Left lung (tissue), 10 donors: ENCODE results near the gene IQCB1. TPM values are rescaled to one million over a fixed set of nuclear protein-coding genes. Genes with fewer than 3 reads are reported as not detected.
"Not testable (repeated sequence)": the region's sequence is repeated elsewhere in the genome, so short reads cannot be mapped to it uniquely, and the experiment has no call there.

Experiments
- ATAC-seq: fragments of 200-7000 bp; cut with Tn5 transposase; one replicate; pipeline ENCODE4 v1.9.1; 2020; ENCODE audit warnings: moderate library complexity
- DNase-seq, 4 donors: peaks; one replicate each; pipeline ENCODE4 v3.0.0-alpha.2; 2013 to 2020
- H3K27ac ChIP-seq, 2 donors: fragments of 200-600 bp; sonication (generic) in 1 of 2; one replicate each; pipeline versions ENCODE4 v1.5.0 to v1.8.0; 2020 to 2021
- H3K27me3 ChIP-seq, 2 donors: fragments of 200-600 bp; sonication (generic) in 1 of 2; one replicate each; pipeline versions ENCODE4 v1.5.0 to v1.8.0; 2020 to 2021
- H3K36me3 ChIP-seq, 2 donors: fragments of 200-600 bp; sonication (generic) in 1 of 2; one replicate each; pipeline versions ENCODE4 v1.5.0 to v1.8.0; 2020 to 2021
- H3K4me1 ChIP-seq, 2 donors: fragments of 200-600 bp; one replicate each; pipeline ENCODE4 v1.8.0; 2021
- H3K4me3 ChIP-seq, 2 donors: fragments of 200-600 bp; sonication (generic) in 1 of 2; one replicate each; pipeline versions ENCODE4 v1.5.0 to v1.8.0; 2020 to 2021; ENCODE audit warnings: mild to moderate bottlenecking in 1 of 2
- H3K9me3 ChIP-seq, 2 donors: fragments of 200-600 bp; sonication (generic) in 1 of 2; one replicate each; pipeline versions ENCODE4 v1.5.0 to v1.8.0; 2020 to 2021
- CTCF ChIP-seq, 2 donors: fragments of 200-600 bp; sonication (generic) in 1 of 2; IDR thresholded peaks; one replicate each; pipeline versions ENCODE4 v1.5.0 to v1.8.0; 2021; ENCODE audit warnings: antibody characterized with exemption in 2 of 2
- intact Hi-C, 2 donors: fragments of 100-400 bp; cut with DNase I; formaldehyde crosslinking; loops; one replicate each; pipeline versions ENCODE4 v1.11.2 to v1.14.2; 2022
- polyA plus RNA-seq, 6 donors: library from polyadenylated mRNA; unstranded; fragments of 120-200 nt; gene quantifications; one replicate each; pipeline ENCODE4 v1.2.1, GENCODE V29; 2013; ENCODE audit not compliant: insufficient read length in 6 of 6
- total RNA-seq, 2 donors: library from RNA; stranded (reverse); fragmentation: NEBNext Ultra II Directional; extraction: Animal tissue kit (Norgen Biotek cat#: 25700); gene quantifications; one replicate each; pipeline ENCODE4 v1.2.1, GENCODE V29; 2021
- donor health status: DM: no; HTN: yes; CAD: no.
- donor health status: DM: no; HTN: no; CAD: no.

Gene IQCB1
- total and polyA plus RNA-seq, 8 donors = 11.9 to 50.6 (median 39.4) TPM

GRCh38 chr3:121796970-121797369, 37.9 kb downstream of the IQCB1 start:
- Histone ChIP-seq H3K4me1 (no peaks in the 10 kb centered on the region), H3K27ac (no peak overlapping the region), H3K27me3 (no peaks in the 10 kb centered on the region), H3K9me3 (no peaks in the 10 kb centered on the region), H3K36me3 (peaks cover 0 to 38% of the 10 kb centered on the region in 2 donors), H3K4me3 (no peak overlapping the region)
- DNase-seq (no peak), ATAC-seq (no peak)
- TF ChIP-seq CTCF (IDR thresholded peaks at IDR 0.05) = no peak
- intact Hi-C loops = no loop called here

GRCh38 chr3:121794264-121794983, 40.4 kb downstream of the IQCB1 start:
- intact Hi-C loops = no loop called here
- TF ChIP-seq CTCF (IDR thresholded peaks at IDR 0.05) = no peak
- H3K36me3 ChIP-seq = peaks cover 0 to 57% of the 10 kb centered on the region in 2 donors
- DNase-seq (no peak), ATAC-seq (no peak)
- no peak overlapping the region for H3K27ac ChIP-seq
- H3K4me3 ChIP-seq = no peak overlapping the region
- H3K27me3 ChIP-seq = no peaks in the 10 kb centered on the region
- H3K9me3 ChIP-seq = no peaks in the 10 kb centered on the region
- H3K4me1 ChIP-seq = no peaks in the 10 kb centered on the region

- DNase-seq (no peak), ATAC-seq (no peak)
- Histone ChIP-seq H3K4me1 (no peaks in the 10 kb centered on the region), H3K9me3 (no peaks in the 10 kb centered on the region), H3K4me3 (no peak overlapping the region), H3K27ac (no peak overlapping the region), H3K27me3 (no peaks in the 10 kb centered on the region), H3K36me3 (peaks cover 0 to 66% of the 10 kb centered on the region in 2 donors)
- intact Hi-C loops = no loop called here
- TF ChIP-seq CTCF (IDR thresholded peaks at IDR 0.05) = no peak
Measured at GRCh38 chr3:121793078-121793477, 41.8 kb downstream of the IQCB1 start.

GRCh38 chr3:121786485-121786884, 48.4 kb downstream of the IQCB1 start:
- DNase-seq = no peak
- Histone ChIP-seq H3K27me3 (no peaks in the 10 kb centered on the region), H3K36me3 (peaks cover 0 to 89% of the 10 kb centered on the region in 2 donors), H3K4me1 (no peaks in the 10 kb centered on the region), H3K4me3 (no peak overlapping the region), H3K27ac (no peak overlapping the region), H3K9me3 (no peaks in the 10 kb centered on the region)
- no peak for ATAC-seq
- intact Hi-C loops = no loop called here
- no peak for TF ChIP-seq CTCF (IDR thresholded peaks at IDR 0.05)

GRCh38 chr3:121782784-121783183, 52.1 kb downstream of the IQCB1 start:
- H3K4me1 ChIP-seq, H3K27me3 ChIP-seq, ATAC-seq, intact Hi-C loops, H3K27ac ChIP-seq, H3K4me3 ChIP-seq, H3K9me3 ChIP-seq: not testable (repeated sequence)
- DNase-seq = peak in 2 of 4 donors; percentile 8 to 13
- H3K36me3 ChIP-seq = peaks cover 0 to 93% of the 10 kb centered on the region in 2 donors

GRCh38 chr3:121781611-121782010, 53.2 kb downstream of the IQCB1 start:
- no peak overlapping the region for H3K27ac ChIP-seq
- H3K9me3 ChIP-seq = no peaks in the 10 kb centered on the region
- H3K36me3 ChIP-seq = peaks cover 0 to 93% of the 10 kb centered on the region in 2 donors
- no peak for TF ChIP-seq CTCF (IDR thresholded peaks at IDR 0.05)
- H3K4me1 ChIP-seq = no peaks in the 10 kb centered on the region
- no peak for DNase-seq
- intact Hi-C loops = no loop called here
- no peaks in the 10 kb centered on the region for H3K27me3 ChIP-seq
- ATAC-seq = no peak
- no peak overlapping the region for H3K4me3 ChIP-seq

GRCh38 chr3:121775095-121775494, 59.8 kb downstream of the IQCB1 start:
- DNase-seq, H3K9me3 ChIP-seq, intact Hi-C loops, H3K4me3 ChIP-seq, H3K27ac ChIP-seq, H3K27me3 ChIP-seq, ATAC-seq, H3K4me1 ChIP-seq: not testable (repeated sequence)
- H3K36me3 ChIP-seq = peaks cover 0 to 95% of the 10 kb centered on the region in 2 donors
